Measurements from ENCODE around the gene DIP2A. TPM values are rescaled to one million over a fixed set of nuclear protein-coding genes. Genes with fewer than 3 reads are reported as not detected.
"Not testable (repeated sequence)": the region's sequence is repeated elsewhere in the genome, so short reads cannot be mapped to it uniquely, and the experiment has no call there.

DIP2A gene
- total RNA-seq, 2 donors from 2014 or later: 50.1 to 53.4 TPM

- Mint-ChIP-seq H3K9me3 (no peaks in the 10 kb centered on the region), H3K4me1 (ENCODE audit: low read depth) (peaks cover 20% of the 10 kb centered on the region), H3K4me3 (no peak overlapping the region), H3K27me3 (ENCODE audit: low read depth) (no peaks in the 10 kb centered on the region), H3K36me3 (ENCODE audit: insufficient read depth in 2 of 2) (peaks cover 2 to 9% of the 10 kb centered on the region in 2 donors), H3K27ac (no peak overlapping the region)
- DNase-seq (no peak), ATAC-seq (replicated peaks in 1 of 2) (no peak)
Measured at GRCh38 chr21:46509741-46510502, 51.2 kb downstream of the DIP2A start.

GRCh38 chr21:46515109-46515508, 56.4 kb downstream of the DIP2A start:
- H3K27me3 Mint-ChIP-seq (ENCODE audit: low read depth): no peaks in the 10 kb centered on the region
- no peak overlapping the region for H3K4me3 Mint-ChIP-seq
- H3K4me1 Mint-ChIP-seq (ENCODE audit: low read depth): peaks cover 18% of the 10 kb centered on the region
- DNase-seq (no peak), ATAC-seq (replicated peaks in 1 of 2) (peak in 1 of 2 donors; percentile 43)
- H3K27ac Mint-ChIP-seq: peak overlapping the region; percentile 85
- H3K36me3 Mint-ChIP-seq (ENCODE audit: insufficient read depth in 2 of 2): peaks cover 3 to 22% of the 10 kb centered on the region in 2 donors
- H3K9me3 Mint-ChIP-seq: no peaks in the 10 kb centered on the region

GRCh38 chr21:46516068-46516467, 57.4 kb downstream of the DIP2A start:
- peak overlapping the region; percentile 85 for H3K27ac Mint-ChIP-seq
- DNase-seq (no peak), ATAC-seq (replicated peaks in 1 of 2) (no peak)
- peak overlapping the region in 1 of 2 donors; percentile 37 for H3K4me3 Mint-ChIP-seq
- H3K9me3 Mint-ChIP-seq: no peaks in the 10 kb centered on the region
- H3K36me3 Mint-ChIP-seq (ENCODE audit: insufficient read depth in 2 of 2): peaks cover 2 to 22% of the 10 kb centered on the region in 2 donors
- H3K27me3 Mint-ChIP-seq (ENCODE audit: low read depth): no peaks in the 10 kb centered on the region
- H3K4me1 Mint-ChIP-seq (ENCODE audit: low read depth): peaks cover 18% of the 10 kb centered on the region

- no peaks in the 10 kb centered on the region for H3K9me3 Mint-ChIP-seq
Measured at GRCh38 chr21:46517361-46517760, 58.7 kb downstream of the DIP2A start.

GRCh38 chr21:46518983-46519583, 60.4 kb downstream of the DIP2A start:
- peaks cover 14% of the 10 kb centered on the region for H3K4me1 Mint-ChIP-seq (ENCODE audit: low read depth)
- peaks cover 4 to 21% of the 10 kb centered on the region in 2 donors for H3K36me3 Mint-ChIP-seq (ENCODE audit: insufficient read depth in 2 of 2)
- no peak overlapping the region for H3K4me3 Mint-ChIP-seq

More at GRCh38 chr21:46517361-46517760, 58.7 kb downstream of the DIP2A start:
- ATAC-seq (replicated peaks in 1 of 2): no peak
- H3K27ac Mint-ChIP-seq: no peak overlapping the region
- no peaks in the 10 kb centered on the region for H3K27me3 Mint-ChIP-seq (ENCODE audit: low read depth)
- peaks cover 18% of the 10 kb centered on the region for H3K4me1 Mint-ChIP-seq (ENCODE audit: low read depth)
- peaks cover 4 to 26% of the 10 kb centered on the region in 2 donors for H3K36me3 Mint-ChIP-seq (ENCODE audit: insufficient read depth in 2 of 2)
- H3K4me3 Mint-ChIP-seq: no peak overlapping the region
- DNase-seq: no peak

GRCh38 chr21:46527393-46527792, 68.7 kb downstream of the DIP2A start:
- not testable (repeated sequence) for H3K4me3 Mint-ChIP-seq; H3K36me3 Mint-ChIP-seq (ENCODE audit: insufficient read depth in 2 of 2); ATAC-seq (replicated peaks in 1 of 2); DNase-seq; H3K27me3 Mint-ChIP-seq (ENCODE audit: low read depth); H3K9me3 Mint-ChIP-seq; H3K27ac Mint-ChIP-seq
- peaks cover 36% of the 10 kb centered on the region for H3K4me1 Mint-ChIP-seq (ENCODE audit: low read depth)

More at GRCh38 chr21:46518983-46519583, 60.4 kb downstream of the DIP2A start:
- ATAC-seq (replicated peaks in 1 of 2) (no peak), DNase-seq (no peak)
- Mint-ChIP-seq H3K27ac (no peak overlapping the region), H3K9me3 (no peaks in the 10 kb centered on the region), H3K27me3 (ENCODE audit: low read depth) (no peaks in the 10 kb centered on the region)

GRCh38 chr21:46527801-46528200, 69.1 kb downstream of the DIP2A start:
- Mint-ChIP-seq H3K36me3 (ENCODE audit: insufficient read depth in 2 of 2) (peaks cover 2 to 9% of the 10 kb centered on the region in 2 donors), H3K4me3 (no peak overlapping the region), H3K27ac (no peak overlapping the region), H3K27me3 (ENCODE audit: low read depth) (no peaks in the 10 kb centered on the region), H3K9me3 (no peaks in the 10 kb centered on the region), H3K4me1 (ENCODE audit: low read depth) (peaks cover 36% of the 10 kb centered on the region)
- ATAC-seq (replicated peaks in 1 of 2): no peak
- no peak for DNase-seq

- ATAC-seq (replicated peaks in 1 of 2) (no peak), DNase-seq (no peak)
- no peaks in the 10 kb centered on the region for H3K9me3 Mint-ChIP-seq
- peaks cover 30% of the 10 kb centered on the region for H3K4me1 Mint-ChIP-seq (ENCODE audit: low read depth)
- H3K27ac Mint-ChIP-seq: peak overlapping the region; percentile 48
- no peaks in the 10 kb centered on the region for H3K27me3 Mint-ChIP-seq (ENCODE audit: low read depth)
- H3K36me3 Mint-ChIP-seq (ENCODE audit: insufficient read depth in 2 of 2): peaks cover 2 to 9% of the 10 kb centered on the region in 2 donors
- no peak overlapping the region for H3K4me3 Mint-ChIP-seq
Measured at GRCh38 chr21:46532080-46532479, 73.4 kb downstream of the DIP2A start.

GRCh38 chr21:46537026-46537425, 78.3 kb downstream of the DIP2A start:
- Mint-ChIP-seq H3K27ac (no peak overlapping the region), H3K9me3 (no peaks in the 10 kb centered on the region), H3K27me3 (ENCODE audit: low read depth) (no peaks in the 10 kb centered on the region), H3K4me1 (ENCODE audit: low read depth) (peaks cover 34% of the 10 kb centered on the region), H3K4me3 (no peak overlapping the region), H3K36me3 (ENCODE audit: insufficient read depth in 2 of 2) (peaks cover 2 to 10% of the 10 kb centered on the region in 2 donors)
- ATAC-seq (replicated peaks in 1 of 2) (no peak), DNase-seq (no peak)

GRCh38 chr21:46538262-46538661, 79.6 kb downstream of the DIP2A start:
- H3K9me3 Mint-ChIP-seq: no peaks in the 10 kb centered on the region
- H3K4me3 Mint-ChIP-seq: no peak overlapping the region
- peaks cover 5 to 8% of the 10 kb centered on the region in 2 donors for H3K36me3 Mint-ChIP-seq (ENCODE audit: insufficient read depth in 2 of 2)
- DNase-seq (no peak), ATAC-seq (replicated peaks in 1 of 2) (no peak)
- H3K4me1 Mint-ChIP-seq (ENCODE audit: low read depth): peaks cover 39% of the 10 kb centered on the region
- no peaks in the 10 kb centered on the region for H3K27me3 Mint-ChIP-seq (ENCODE audit: low read depth)
- H3K27ac Mint-ChIP-seq: no peak overlapping the region

- Mint-ChIP-seq H3K27ac (no peak overlapping the region), H3K4me3 (no peak overlapping the region), H3K36me3 (ENCODE audit: insufficient read depth in 2 of 2) (peaks cover 5 to 8% of the 10 kb centered on the region in 2 donors), H3K27me3 (ENCODE audit: low read depth) (no peaks in the 10 kb centered on the region), H3K4me1 (ENCODE audit: low read depth) (peaks cover 47% of the 10 kb centered on the region), H3K9me3 (no peaks in the 10 kb centered on the region)
- ATAC-seq (replicated peaks in 1 of 2) (no peak), DNase-seq (no peak)
Measured at GRCh38 chr21:46538851-46539666, 80.4 kb downstream of the DIP2A start.

- no peak for DNase-seq
- peaks cover 5 to 12% of the 10 kb centered on the region in 2 donors for H3K36me3 Mint-ChIP-seq (ENCODE audit: insufficient read depth in 2 of 2)
- no peak overlapping the region for H3K4me3 Mint-ChIP-seq
- H3K4me1 Mint-ChIP-seq (ENCODE audit: low read depth): peaks cover 58% of the 10 kb centered on the region
- H3K27ac Mint-ChIP-seq: peak overlapping the region; percentile 7
- ATAC-seq (replicated peaks in 1 of 2): peak in 1 of 2 donors; percentile 32
- H3K9me3 Mint-ChIP-seq: no peaks in the 10 kb centered on the region
- no peaks in the 10 kb centered on the region for H3K27me3 Mint-ChIP-seq (ENCODE audit: low read depth)
Measured at GRCh38 chr21:46540087-46540710, 81.5 kb downstream of the DIP2A start.
